OCI-LY1 (cell line): ENCODE measurements around the gene CDS1.

ENCODE experiments used
- EZH2 ChIP-seq: fragments of 200-600 bp; sonication (generic), shearing (Covaris generic); IDR thresholded peaks from 2 replicates; pipeline ENCODE4 v1.8.0; 2017; ENCODE audit warnings: borderline replicate concordance, mixed run types, mild to moderate bottlenecking, antibody characterized with exemption, low read length, moderate library complexity, mixed read lengths
- TF ChIP-seq, protein P1 (sequence below): fragments of 200-600 bp; sonication (generic), shearing (Covaris generic); IDR thresholded peaks from 2 replicates; pipeline ENCODE4 v1.5.1; 2017; ENCODE audit warnings: mild to moderate bottlenecking, antibody characterized with exemption, low read length, moderate library complexity, mixed read lengths

DNA sequence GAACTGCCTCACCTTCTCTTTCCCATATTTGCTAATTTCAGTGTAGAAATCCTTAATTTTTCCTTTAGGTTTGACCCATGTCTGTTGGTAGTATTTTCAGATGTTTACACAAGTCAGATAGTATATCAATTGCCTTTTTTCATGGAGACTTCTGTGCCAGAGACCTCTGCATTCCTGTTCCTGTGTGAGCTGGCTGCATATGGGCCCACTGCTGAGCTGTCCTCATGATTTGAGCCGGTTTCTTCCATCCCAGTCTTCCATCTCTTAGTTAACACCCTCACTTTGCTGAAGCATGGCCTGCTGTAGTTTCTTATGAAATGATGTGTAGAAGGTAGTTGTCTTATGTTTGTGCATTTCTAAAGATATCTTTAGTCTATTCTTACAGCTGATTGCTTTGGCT lies 40.0 kb downstream of the CDS1 start:
- TF ChIP-seq, protein P1, sequence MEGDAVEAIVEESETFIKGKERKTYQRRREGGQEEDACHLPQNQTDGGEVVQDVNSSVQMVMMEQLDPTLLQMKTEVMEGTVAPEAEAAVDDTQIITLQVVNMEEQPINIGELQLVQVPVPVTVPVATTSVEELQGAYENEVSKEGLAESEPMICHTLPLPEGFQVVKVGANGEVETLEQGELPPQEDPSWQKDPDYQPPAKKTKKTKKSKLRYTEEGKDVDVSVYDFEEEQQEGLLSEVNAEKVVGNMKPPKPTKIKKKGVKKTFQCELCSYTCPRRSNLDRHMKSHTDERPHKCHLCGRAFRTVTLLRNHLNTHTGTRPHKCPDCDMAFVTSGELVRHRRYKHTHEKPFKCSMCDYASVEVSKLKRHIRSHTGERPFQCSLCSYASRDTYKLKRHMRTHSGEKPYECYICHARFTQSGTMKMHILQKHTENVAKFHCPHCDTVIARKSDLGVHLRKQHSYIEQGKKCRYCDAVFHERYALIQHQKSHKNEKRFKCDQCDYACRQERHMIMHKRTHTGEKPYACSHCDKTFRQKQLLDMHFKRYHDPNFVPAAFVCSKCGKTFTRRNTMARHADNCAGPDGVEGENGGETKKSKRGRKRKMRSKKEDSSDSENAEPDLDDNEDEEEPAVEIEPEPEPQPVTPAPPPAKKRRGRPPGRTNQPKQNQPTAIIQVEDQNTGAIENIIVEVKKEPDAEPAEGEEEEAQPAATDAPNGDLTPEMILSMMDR = no peak
- no peak for TF ChIP-seq EZH2
